Activated CD4-positive, alpha-beta T cell treated with anti-CD3 and anti-CD28 coated beads, Interleukin-10, Interleukin-2, amounts not matched to agents 100 ng/mL and 50 ng/mL, durations not matched to agents 16 hours and 8 hours (primary cell): ENCODE data around the gene PNKD.
A peak's percentile ranks its signal among the peaks of the same experiment; 100 is the strongest.

Source experiments
- DNase-seq: peaks from one replicate; pipeline ENCODE4 v3.0.0-alpha.2; 2020

The PNKD gene

GRCh38 chr2:218273908-218274249, 3.6 kb downstream of the PNKD start:
- no peak for DNase-seq

GRCh38 chr2:218274586-218274985, 4.3 kb downstream of the PNKD start:
- no peak for DNase-seq

- DNase-seq = no peak
Measured at GRCh38 chr2:218275371-218276072, 5.2 kb downstream of the PNKD start.

- DNase-seq = no peak
Measured at GRCh38 chr2:218276986-218277755, 6.9 kb downstream of the PNKD start.

- no peak for DNase-seq
Measured at GRCh38 chr2:218277921-218278320, 7.6 kb downstream of the PNKD start.

GRCh38 chr2:218278531-218279360, 8.4 kb downstream of the PNKD start:
- no peak for DNase-seq

GRCh38 chr2:218280260-218280870, 10.0 kb downstream of the PNKD start:
- no peak for DNase-seq

- DNase-seq = no peak
Measured at GRCh38 chr2:218281449-218281848, 11.1 kb downstream of the PNKD start.

- DNase-seq = no peak
Measured at GRCh38 chr2:218282173-218282991, 12.1 kb downstream of the PNKD start.

- DNase-seq = peak; percentile 90
Measured at GRCh38 chr2:218284106-218284811, 13.9 kb downstream of the PNKD start.

- DNase-seq = no peak
Measured at GRCh38 chr2:218285604-218286003, 15.3 kb downstream of the PNKD start.

- peak; percentile 90 for DNase-seq
Measured at GRCh38 chr2:218286570-218287459, 16.5 kb downstream of the PNKD start.

- no peak for DNase-seq
Measured at GRCh38 chr2:218289639-218290315, 19.5 kb downstream of the PNKD start.

- peak; percentile 60 for DNase-seq
Measured at GRCh38 chr2:218290316-218291261, 20.3 kb downstream of the PNKD start.

GRCh38 chr2:218291318-218292047, 21.2 kb downstream of the PNKD start:
- peak; percentile 33 for DNase-seq

GRCh38 chr2:218292048-218293014, 22.0 kb downstream of the PNKD start, which contains the start of gene TMBIM1:
TSS of gene TMBIM1 (minus strand) at chr2:218292503. CDS start at chr2:218282141, 10,362 bp downstream.
- peak; percentile 85 for DNase-seq
